GM13977 (cell line): ENCODE data around the gene LMF1.

ENCODE experiments used
- DNase-seq: peaks from one replicate; pipeline ENCODE4 v3.0.0; 2012; ENCODE audit warnings: low spot score
- CTCF ChIP-seq: IDR thresholded peaks from 2 replicates; pipeline ENCODE4 v1.5.1; 2012; ENCODE audit warnings: mild to moderate bottlenecking, control low read depth; ENCODE audit not compliant: insufficient read depth; ENCODE audit errors: extremely low read depth, missing control alignments
- in situ Hi-C: fragments of 300-500 bp; cut with MboI; formaldehyde crosslinking; loops from one replicate; pipeline ENCODE4 v1.12.0; 2022; ENCODE audit warnings: low sequenced_read_pairs, low pct_unique_long_range_greater_than_20kb, mixed read lengths, inconsistent platforms; ENCODE audit not compliant: unreplicated experiment

The LMF1 gene

GRCh38 chr16:907842-908241 is 62.9 kb downstream of the LMF1 start:
- DNase-seq, result no peak
- no peak for TF ChIP-seq CTCF
- in situ Hi-C loops, result no loop called here

- DNase-seq, result no peak
- in situ Hi-C loops, result no loop called here
- TF ChIP-seq CTCF, result no peak
These were observed 63.4 kb downstream of the LMF1 start for GRCh38 chr16:907361-907760.

GRCh38 chr16:906296-906695 is 64.5 kb downstream of the LMF1 start:
- TF ChIP-seq CTCF, result no peak
- in situ Hi-C loops, result no loop called here
- no peak for DNase-seq

GRCh38 chr16:901715-902601 is 68.8 kb downstream of the LMF1 start:
- in situ Hi-C loops, result no loop called here
- DNase-seq, result no peak
- no peak for TF ChIP-seq CTCF

GRCh38 chr16:901149-901548 is 69.6 kb downstream of the LMF1 start:
- no peak for TF ChIP-seq CTCF
- in situ Hi-C loops, result no loop called here
- DNase-seq, result no peak

- no peak for DNase-seq
- no peak for TF ChIP-seq CTCF
- in situ Hi-C loops, result no loop called here
These were observed 70.6 kb downstream of the LMF1 start for GRCh38 chr16:900211-900610.
